GM18519 (cell line): ENCODE data around the gene SPAG16.

Experiments used
- ATAC-seq: cut with Tn5 transposase; IDR thresholded peaks from one replicate; pipeline ENCODE4 v1.9.1; 2021; ENCODE audit warnings: mild to moderate bottlenecking, moderate library complexity; ENCODE audit not compliant: unreplicated experiment, low FRiP score

The SPAG16 gene

GRCh38 chr2:214410128-214410775 lies 1126.0 kb downstream of the SPAG16 start:
- ATAC-seq = no peak

- peak; percentile 58 for ATAC-seq
These were observed 1126.8 kb downstream of the SPAG16 start, which contains the start of gene VWC2L for GRCh38 chr2:214410918-214411554. Gene VWC2L (plus strand): TSS chr2:214411054. CDS start chr2:214414194, 3,140 bp downstream.

GRCh38 chr2:214412679-214413078 lies 1128.4 kb downstream of the SPAG16 start:
- ATAC-seq = no peak

GRCh38 chr2:214436470-214436869 lies 1152.2 kb downstream of the SPAG16 start:
- no peak for ATAC-seq

GRCh38 chr2:214450118-214450894 lies 1166.0 kb downstream of the SPAG16 start:
- no peak for ATAC-seq

- ATAC-seq = no peak
These were observed 1167.4 kb downstream of the SPAG16 start for GRCh38 chr2:214451516-214452275.
